Spleen (tissue), 7 donors: Measurements from ENCODE around the gene LDB2.

ENCODE experiments used
- POLR2A ChIP-seq, 3 donors: fragments of 450-650 bp; IDR thresholded peaks; one replicate each; pipeline ENCODE4 v1.5.1; 2017; ENCODE audit warnings: antibody characterized with exemption in 3 of 3, mild to moderate bottlenecking in 1 of 3
- TF ChIP-seq, protein P1 (sequence below), 11 experiments: fragments of 200-600 bp in 7 of 11; fragments of 450-650 bp in 4 of 11; sonication (generic) in 4 of 11; IDR thresholded peaks in 8 of 11; conservative IDR thresholded peaks in 3 of 11; 1 replicate in 7 of 11; 2 replicates in 4 of 11; pipeline versions ENCODE4 v1.4.0 to v1.8.0; 2016 to 2021; ENCODE audit warnings: antibody characterized with exemption in 11 of 11, inconsistent platforms in 4 of 11, mild to moderate bottlenecking in 1 of 11
- donor health status: DM: no; HTN: no; CAD: no; lungs with moderate emphysema.
- donor health status: DM: no; HTN: no; CAD: no.
- donor health status: DM: no; HTN: no; CAD: no.

- no peak for TF ChIP-seq POLR2A (IDR thresholded peaks at IDR 0.05)
- TF ChIP-seq, protein P1, sequence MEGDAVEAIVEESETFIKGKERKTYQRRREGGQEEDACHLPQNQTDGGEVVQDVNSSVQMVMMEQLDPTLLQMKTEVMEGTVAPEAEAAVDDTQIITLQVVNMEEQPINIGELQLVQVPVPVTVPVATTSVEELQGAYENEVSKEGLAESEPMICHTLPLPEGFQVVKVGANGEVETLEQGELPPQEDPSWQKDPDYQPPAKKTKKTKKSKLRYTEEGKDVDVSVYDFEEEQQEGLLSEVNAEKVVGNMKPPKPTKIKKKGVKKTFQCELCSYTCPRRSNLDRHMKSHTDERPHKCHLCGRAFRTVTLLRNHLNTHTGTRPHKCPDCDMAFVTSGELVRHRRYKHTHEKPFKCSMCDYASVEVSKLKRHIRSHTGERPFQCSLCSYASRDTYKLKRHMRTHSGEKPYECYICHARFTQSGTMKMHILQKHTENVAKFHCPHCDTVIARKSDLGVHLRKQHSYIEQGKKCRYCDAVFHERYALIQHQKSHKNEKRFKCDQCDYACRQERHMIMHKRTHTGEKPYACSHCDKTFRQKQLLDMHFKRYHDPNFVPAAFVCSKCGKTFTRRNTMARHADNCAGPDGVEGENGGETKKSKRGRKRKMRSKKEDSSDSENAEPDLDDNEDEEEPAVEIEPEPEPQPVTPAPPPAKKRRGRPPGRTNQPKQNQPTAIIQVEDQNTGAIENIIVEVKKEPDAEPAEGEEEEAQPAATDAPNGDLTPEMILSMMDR (IDR thresholded peaks at IDR 0.05 in 8 of 11, conservative IDR thresholded peaks at IDR 0.05 in 3 of 11): no peak
Measured at GRCh38 chr4:16826406-16826910, 72.0 kb downstream of the LDB2 start.
